OCI-LY3 (cell line): ENCODE measurements around the gene EIF4E1B.

Experiments
- EZH2phosphoT487 ChIP-seq: fragments of 200-600 bp; shearing (Covaris generic); IDR thresholded peaks from 2 replicates; pipeline ENCODE4 v1.6.1; 2018; ENCODE audit warnings: antibody characterized with exemption, mixed run types, low read depth
- TF ChIP-seq, protein P1 (sequence below): fragments of 200-600, 300-600 bp; sonication (generic); IDR thresholded peaks from 2 replicates; pipeline ENCODE4 v1.5.1; 2014; ENCODE audit warnings: antibody characterized with exemption, low read length, low read depth

DNA sequence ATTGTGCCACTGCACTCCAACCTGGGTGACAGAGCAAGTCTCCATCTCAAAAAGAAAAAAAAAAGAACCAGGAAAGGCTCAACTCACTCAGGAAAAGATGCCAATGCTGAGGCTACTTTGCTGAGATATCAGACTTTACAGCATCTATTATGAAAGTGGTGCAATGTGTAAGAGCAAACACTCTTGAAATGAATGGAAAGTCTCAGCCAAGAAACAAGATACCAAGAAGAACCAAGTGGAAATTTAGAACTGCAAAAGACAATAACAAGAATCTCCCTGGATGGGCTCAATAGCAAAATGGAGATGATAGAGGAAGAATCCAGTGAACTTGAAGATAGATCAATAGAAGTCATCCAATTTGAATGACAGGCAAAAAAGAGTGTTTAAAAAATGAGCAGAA lies 54.5 kb downstream of the EIF4E1B start:
- TF ChIP-seq EZH2phosphoT487 = no peak
- TF ChIP-seq, protein P1, sequence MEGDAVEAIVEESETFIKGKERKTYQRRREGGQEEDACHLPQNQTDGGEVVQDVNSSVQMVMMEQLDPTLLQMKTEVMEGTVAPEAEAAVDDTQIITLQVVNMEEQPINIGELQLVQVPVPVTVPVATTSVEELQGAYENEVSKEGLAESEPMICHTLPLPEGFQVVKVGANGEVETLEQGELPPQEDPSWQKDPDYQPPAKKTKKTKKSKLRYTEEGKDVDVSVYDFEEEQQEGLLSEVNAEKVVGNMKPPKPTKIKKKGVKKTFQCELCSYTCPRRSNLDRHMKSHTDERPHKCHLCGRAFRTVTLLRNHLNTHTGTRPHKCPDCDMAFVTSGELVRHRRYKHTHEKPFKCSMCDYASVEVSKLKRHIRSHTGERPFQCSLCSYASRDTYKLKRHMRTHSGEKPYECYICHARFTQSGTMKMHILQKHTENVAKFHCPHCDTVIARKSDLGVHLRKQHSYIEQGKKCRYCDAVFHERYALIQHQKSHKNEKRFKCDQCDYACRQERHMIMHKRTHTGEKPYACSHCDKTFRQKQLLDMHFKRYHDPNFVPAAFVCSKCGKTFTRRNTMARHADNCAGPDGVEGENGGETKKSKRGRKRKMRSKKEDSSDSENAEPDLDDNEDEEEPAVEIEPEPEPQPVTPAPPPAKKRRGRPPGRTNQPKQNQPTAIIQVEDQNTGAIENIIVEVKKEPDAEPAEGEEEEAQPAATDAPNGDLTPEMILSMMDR = no peak
